K562 (cell line): ENCODE results near the gene MTERF4.

Experiments
- ASH1L ChIP-seq: fragments of 450-650 bp; IDR thresholded peaks from 2 replicates; pipeline ENCODE4 v1.6.1; 2018; ENCODE audit warnings: borderline replicate concordance, mild to moderate bottlenecking, low read depth; ENCODE audit not compliant: partially characterized antibody
- ATF7 ChIP-seq: fragments of 450-650 bp; IDR thresholded peaks from 2 replicates; pipeline ENCODE4 v1.7.1; 2014; ENCODE audit warnings: mild to moderate bottlenecking, moderate library complexity
- CCAR2 ChIP-seq: fragments of 200-400 bp; formaldehyde crosslinking; IDR thresholded peaks from 2 replicates; pipeline ENCODE4 v1.6.1; 2017; ENCODE audit warnings: mild to moderate bottlenecking, low read depth, low read length
- DDX20 ChIP-seq: fragments of 450-650 bp; IDR thresholded peaks from 2 replicates; pipeline ENCODE4 v1.6.1; 2016; ENCODE audit warnings: missing genetic modification characterization, low read depth, mild to moderate bottlenecking, missing compliant biosample characterization, moderate library complexity
- MAFK ChIP-seq: IDR thresholded peaks from 2 replicates; pipeline ENCODE4 v1.6.1; 2011; ENCODE audit warnings: low read length, improper control_type of control experiment
- POLR2H ChIP-seq: IDR thresholded peaks from 2 replicates; pipeline ENCODE4 v1.6.1; 2016; ENCODE audit warnings: missing genetic modification characterization, low read depth, mild to moderate bottlenecking, control low read depth, missing compliant biosample characterization, moderate library complexity
- SP1 ChIP-seq: sonication (generic); formaldehyde crosslinking; IDR thresholded peaks from 2 replicates; pipeline ENCODE4 v1.8.1; 2022; ENCODE audit warnings: mild to moderate bottlenecking, missing genetic modification reagents
- ZNF274 ChIP-seq: IDR thresholded peaks from 2 replicates; pipeline ENCODE4 v1.6.1; 2011; ENCODE audit warnings: low read depth, mild to moderate bottlenecking, low read length, moderate library complexity, borderline replicate concordance
- ZNF766 ChIP-seq: fragments of 200-800 bp; sonication (Bioruptor generic); conservative IDR thresholded peaks from 2 replicates; pipeline ENCODE4 v1.6.1; 2016; ENCODE audit warnings: missing genetic modification characterization, missing compliant biosample characterization
- ZZZ3 ChIP-seq: fragments of 450-650 bp; IDR thresholded peaks from 2 replicates; pipeline ENCODE4 v1.6.1; 2016; ENCODE audit warnings: antibody characterized with exemption, mild to moderate bottlenecking, moderate library complexity
- TF ChIP-seq, protein P1 (sequence below), 3 experiments: IDR thresholded peaks in 2 of 3; conservative IDR thresholded peaks in 1 of 3; 2 replicates each; pipeline ENCODE4 v1.5.1; 2011 to 2012; ENCODE audit warnings: low read length in 3 of 3, mild to moderate bottlenecking in 3 of 3, control low read depth in 2 of 3, improper control_type of control experiment in 1 of 3, inconsistent platforms in 1 of 3, low read depth in 1 of 3, mixed read lengths in 1 of 3, moderate library complexity in 1 of 3; ENCODE audit not compliant: insufficient read depth in 2 of 3
- TF ChIP-seq, protein P2 (sequence below), 2 experiments: fragments of 450-650 bp; formaldehyde crosslinking in 1 of 2; IDR thresholded peaks; 2 replicates each; pipeline versions ENCODE4 v1.4.0 to v1.6.1; 2014 to 2020; ENCODE audit warnings: mild to moderate bottlenecking in 2 of 2, borderline replicate concordance in 1 of 2, low read depth in 1 of 2

DNA sequence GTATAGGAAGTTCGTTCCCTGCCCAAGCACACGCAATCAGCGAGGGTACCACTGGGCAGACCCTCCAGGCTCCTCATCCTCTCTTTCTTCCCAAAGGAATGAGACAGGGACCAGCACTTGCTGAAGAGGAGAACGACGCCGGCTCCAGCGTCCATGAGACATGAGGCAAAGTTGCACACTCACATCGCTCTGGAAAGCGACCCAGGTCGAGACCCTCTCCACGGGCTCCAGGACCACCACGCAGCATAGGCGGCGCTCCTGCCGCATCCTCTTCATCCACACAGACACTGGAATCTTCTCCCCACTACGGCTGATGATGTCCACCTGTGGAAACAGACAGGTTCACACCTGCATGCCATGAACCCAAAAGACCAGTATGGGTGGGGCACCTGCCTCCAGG lies 36.4 kb upstream of the MTERF4 start:
- TF ChIP-seq, protein P1, sequence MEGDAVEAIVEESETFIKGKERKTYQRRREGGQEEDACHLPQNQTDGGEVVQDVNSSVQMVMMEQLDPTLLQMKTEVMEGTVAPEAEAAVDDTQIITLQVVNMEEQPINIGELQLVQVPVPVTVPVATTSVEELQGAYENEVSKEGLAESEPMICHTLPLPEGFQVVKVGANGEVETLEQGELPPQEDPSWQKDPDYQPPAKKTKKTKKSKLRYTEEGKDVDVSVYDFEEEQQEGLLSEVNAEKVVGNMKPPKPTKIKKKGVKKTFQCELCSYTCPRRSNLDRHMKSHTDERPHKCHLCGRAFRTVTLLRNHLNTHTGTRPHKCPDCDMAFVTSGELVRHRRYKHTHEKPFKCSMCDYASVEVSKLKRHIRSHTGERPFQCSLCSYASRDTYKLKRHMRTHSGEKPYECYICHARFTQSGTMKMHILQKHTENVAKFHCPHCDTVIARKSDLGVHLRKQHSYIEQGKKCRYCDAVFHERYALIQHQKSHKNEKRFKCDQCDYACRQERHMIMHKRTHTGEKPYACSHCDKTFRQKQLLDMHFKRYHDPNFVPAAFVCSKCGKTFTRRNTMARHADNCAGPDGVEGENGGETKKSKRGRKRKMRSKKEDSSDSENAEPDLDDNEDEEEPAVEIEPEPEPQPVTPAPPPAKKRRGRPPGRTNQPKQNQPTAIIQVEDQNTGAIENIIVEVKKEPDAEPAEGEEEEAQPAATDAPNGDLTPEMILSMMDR (IDR thresholded peaks at IDR 0.05 in 2 of 3, conservative IDR thresholded peaks at IDR 0.05 in 1 of 3; ENCODE audit: insufficient read depth in 2 of 3, low read depth in 1 of 3, low read length in 3 of 3) = no peak
- TF ChIP-seq POLR2H (tag) = no peak
- no peak for TF ChIP-seq ATF7
- TF ChIP-seq, protein P2, sequence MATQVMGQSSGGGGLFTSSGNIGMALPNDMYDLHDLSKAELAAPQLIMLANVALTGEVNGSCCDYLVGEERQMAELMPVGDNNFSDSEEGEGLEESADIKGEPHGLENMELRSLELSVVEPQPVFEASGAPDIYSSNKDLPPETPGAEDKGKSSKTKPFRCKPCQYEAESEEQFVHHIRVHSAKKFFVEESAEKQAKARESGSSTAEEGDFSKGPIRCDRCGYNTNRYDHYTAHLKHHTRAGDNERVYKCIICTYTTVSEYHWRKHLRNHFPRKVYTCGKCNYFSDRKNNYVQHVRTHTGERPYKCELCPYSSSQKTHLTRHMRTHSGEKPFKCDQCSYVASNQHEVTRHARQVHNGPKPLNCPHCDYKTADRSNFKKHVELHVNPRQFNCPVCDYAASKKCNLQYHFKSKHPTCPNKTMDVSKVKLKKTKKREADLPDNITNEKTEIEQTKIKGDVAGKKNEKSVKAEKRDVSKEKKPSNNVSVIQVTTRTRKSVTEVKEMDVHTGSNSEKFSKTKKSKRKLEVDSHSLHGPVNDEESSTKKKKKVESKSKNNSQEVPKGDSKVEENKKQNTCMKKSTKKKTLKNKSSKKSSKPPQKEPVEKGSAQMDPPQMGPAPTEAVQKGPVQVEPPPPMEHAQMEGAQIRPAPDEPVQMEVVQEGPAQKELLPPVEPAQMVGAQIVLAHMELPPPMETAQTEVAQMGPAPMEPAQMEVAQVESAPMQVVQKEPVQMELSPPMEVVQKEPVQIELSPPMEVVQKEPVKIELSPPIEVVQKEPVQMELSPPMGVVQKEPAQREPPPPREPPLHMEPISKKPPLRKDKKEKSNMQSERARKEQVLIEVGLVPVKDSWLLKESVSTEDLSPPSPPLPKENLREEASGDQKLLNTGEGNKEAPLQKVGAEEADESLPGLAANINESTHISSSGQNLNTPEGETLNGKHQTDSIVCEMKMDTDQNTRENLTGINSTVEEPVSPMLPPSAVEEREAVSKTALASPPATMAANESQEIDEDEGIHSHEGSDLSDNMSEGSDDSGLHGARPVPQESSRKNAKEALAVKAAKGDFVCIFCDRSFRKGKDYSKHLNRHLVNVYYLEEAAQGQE (IDR thresholded peaks at IDR 0.05; ENCODE audit: borderline replicate concordance) = no peak
- TF ChIP-seq, protein P2 (CRISPR knock-in tag; IDR thresholded peaks at IDR 0.05; ENCODE audit: low read depth) = no peak
- TF ChIP-seq CCAR2 = no peak
- no peak for TF ChIP-seq MAFK
- TF ChIP-seq SP1 (CRISPR knock-in tag) = no peak
- no peak for TF ChIP-seq ASH1L
- no peak for TF ChIP-seq ZNF274
- TF ChIP-seq DDX20 (tag) = no peak
- TF ChIP-seq ZZZ3 = no peak
- TF ChIP-seq ZNF766 = no peak
